Transverse colon (tissue), 4 donors: Measurements from ENCODE around the gene RPS6KA3.

Experiments used
- POLR2A ChIP-seq: fragments of 450-650 bp; IDR thresholded peaks from one replicate; pipeline ENCODE4 v1.6.1; 2016; ENCODE audit warnings: antibody characterized with exemption, mild to moderate bottlenecking, moderate library complexity
- POLR2AphosphoS5 ChIP-seq, 3 donors: sonication (generic); formaldehyde crosslinking; IDR thresholded peaks; one replicate each; pipeline ENCODE4 v1.6.1; 2016; ENCODE audit warnings: antibody characterized with exemption in 3 of 3
- TF ChIP-seq, protein P1 (sequence below), 5 experiments: fragments of 200-600 bp in 3 of 5; fragments of 450-650 bp in 2 of 5; sonication (generic) in 3 of 5; IDR thresholded peaks; 1 replicate in 2 of 5; 2 replicates in 3 of 5; pipeline ENCODE4 v1.5.1; 2016 to 2017; ENCODE audit warnings: antibody characterized with exemption in 5 of 5, inconsistent platforms in 3 of 5, mild to moderate bottlenecking in 2 of 5, moderate library complexity in 1 of 5

DNA sequence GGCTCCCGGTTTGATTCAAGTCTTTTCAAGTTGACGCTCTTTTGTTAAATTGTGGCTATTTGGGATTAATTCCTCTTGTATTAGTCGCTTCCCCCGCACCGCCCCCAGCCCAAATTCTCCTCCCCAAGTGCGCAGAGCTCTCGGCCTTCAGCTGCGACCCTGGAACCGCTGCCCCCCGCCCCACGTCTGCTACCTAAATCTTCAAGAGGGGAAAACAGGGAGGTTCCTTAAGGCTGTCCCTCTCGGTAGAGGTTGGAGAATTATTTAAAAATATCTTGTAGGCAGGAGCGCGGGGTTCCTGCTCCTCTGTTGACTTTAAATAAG lies 860 bp upstream of the RPS6KA3 start:
- TF ChIP-seq POLR2AphosphoS5 (IDR thresholded peaks at IDR 0.05) = no peak
- TF ChIP-seq POLR2A = no peak
- TF ChIP-seq, protein P1, sequence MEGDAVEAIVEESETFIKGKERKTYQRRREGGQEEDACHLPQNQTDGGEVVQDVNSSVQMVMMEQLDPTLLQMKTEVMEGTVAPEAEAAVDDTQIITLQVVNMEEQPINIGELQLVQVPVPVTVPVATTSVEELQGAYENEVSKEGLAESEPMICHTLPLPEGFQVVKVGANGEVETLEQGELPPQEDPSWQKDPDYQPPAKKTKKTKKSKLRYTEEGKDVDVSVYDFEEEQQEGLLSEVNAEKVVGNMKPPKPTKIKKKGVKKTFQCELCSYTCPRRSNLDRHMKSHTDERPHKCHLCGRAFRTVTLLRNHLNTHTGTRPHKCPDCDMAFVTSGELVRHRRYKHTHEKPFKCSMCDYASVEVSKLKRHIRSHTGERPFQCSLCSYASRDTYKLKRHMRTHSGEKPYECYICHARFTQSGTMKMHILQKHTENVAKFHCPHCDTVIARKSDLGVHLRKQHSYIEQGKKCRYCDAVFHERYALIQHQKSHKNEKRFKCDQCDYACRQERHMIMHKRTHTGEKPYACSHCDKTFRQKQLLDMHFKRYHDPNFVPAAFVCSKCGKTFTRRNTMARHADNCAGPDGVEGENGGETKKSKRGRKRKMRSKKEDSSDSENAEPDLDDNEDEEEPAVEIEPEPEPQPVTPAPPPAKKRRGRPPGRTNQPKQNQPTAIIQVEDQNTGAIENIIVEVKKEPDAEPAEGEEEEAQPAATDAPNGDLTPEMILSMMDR (IDR thresholded peaks at IDR 0.05) = no peak
